Immature natural killer cell (primary cell): ENCODE data around the gene PCBP3. TPM values are rescaled to one million over a fixed set of nuclear protein-coding genes. Genes with fewer than 3 reads are reported as not detected.

Experiments
- DNase-seq, 3 donors: peaks; one replicate each; pipeline ENCODE4 v3.0.0; 2022; ENCODE audit warnings: mixed read lengths in 1 of 3
- H3K27ac Mint-ChIP-seq, 6 donors: one replicate each; pipeline ENCODE4 v1.8.0; 2020; ENCODE audit warnings: mixed read lengths in 6 of 6, mild to moderate bottlenecking in 5 of 6, inconsistent platforms in 4 of 6, moderate library complexity in 3 of 6
- H3K27me3 Mint-ChIP-seq, 3 donors: one replicate each; pipeline ENCODE4 v1.8.0; 2020 to 2021; ENCODE audit warnings: low read depth in 3 of 3, mild to moderate bottlenecking in 3 of 3, mixed read lengths in 3 of 3, moderate library complexity in 3 of 3, inconsistent platforms in 1 of 3
- H3K36me3 Mint-ChIP-seq, 3 donors: one replicate each; pipeline ENCODE4 v1.8.0; 2020; ENCODE audit warnings: mixed read lengths in 3 of 3, inconsistent platforms in 2 of 3, mild to moderate bottlenecking in 2 of 3
- H3K4me1 Mint-ChIP-seq, 2 donors: one replicate each; pipeline ENCODE4 v1.8.0; 2020; ENCODE audit warnings: inconsistent platforms in 2 of 2, mild to moderate bottlenecking in 2 of 2, mixed read lengths in 2 of 2, moderate library complexity in 1 of 2
- H3K4me3 Mint-ChIP-seq, 5 donors: one replicate each; pipeline ENCODE4 v1.8.0; 2020; ENCODE audit warnings: mild to moderate bottlenecking in 5 of 5, mixed read lengths in 5 of 5, inconsistent platforms in 3 of 5, moderate library complexity in 3 of 5
- H3K9me3 Mint-ChIP-seq, 6 donors: one replicate each; pipeline ENCODE4 v1.8.0; 2020; ENCODE audit warnings: mild to moderate bottlenecking in 6 of 6, mixed read lengths in 6 of 6, inconsistent platforms in 4 of 6, moderate library complexity in 3 of 6
- polyA plus RNA-seq, 3 donors: library from polyadenylated mRNA; unstranded; fragments of 300-500 nt; fragmentation: Illumina TruSeq; gene quantifications; one replicate each; pipeline ENCODE4 v1.2.3, GENCODE V29; 2021

Gene PCBP3
- polyA plus RNA-seq, 3 donors from 2014 or later, result 0.27 to 0.71 TPM; not detected in 1

DNA sequence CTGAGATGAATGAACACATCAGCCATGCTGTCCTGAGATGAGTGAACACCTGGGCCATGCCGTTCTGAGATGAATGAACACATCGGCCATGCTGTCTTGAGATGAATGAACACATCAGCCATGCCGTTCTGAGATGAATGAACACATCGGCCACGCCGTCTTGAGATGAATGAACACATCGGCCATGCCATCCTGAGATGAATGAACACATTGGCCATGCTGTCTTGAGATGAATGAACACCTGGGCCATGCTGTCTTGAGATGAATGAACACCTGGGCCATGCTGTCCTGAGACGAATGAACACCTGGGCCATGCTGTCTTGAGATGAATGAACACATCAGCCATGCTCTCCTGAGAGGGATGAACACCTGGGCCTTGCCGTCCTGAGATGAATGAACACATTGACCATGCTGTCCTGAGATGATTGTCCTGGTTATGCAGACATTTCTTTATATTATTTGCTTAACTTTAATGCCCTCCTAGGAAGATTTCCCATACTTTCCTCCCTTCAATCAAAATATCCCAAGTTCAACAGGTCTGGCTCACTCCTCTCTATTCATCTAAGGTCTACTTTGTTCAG lies 289.5 kb downstream of the PCBP3 start:
- Mint-ChIP-seq H3K4me1 (no peaks in the 10 kb centered on the region), H3K27ac (no peak overlapping the region), H3K36me3 (no peaks in the 10 kb centered on the region), H3K4me3 (no peak overlapping the region), H3K27me3 (peaks cover 0 to 6% (median 0%) of the 10 kb centered on the region in 3 donors), H3K9me3 (no peaks in the 10 kb centered on the region)
- no peak for DNase-seq

DNA sequence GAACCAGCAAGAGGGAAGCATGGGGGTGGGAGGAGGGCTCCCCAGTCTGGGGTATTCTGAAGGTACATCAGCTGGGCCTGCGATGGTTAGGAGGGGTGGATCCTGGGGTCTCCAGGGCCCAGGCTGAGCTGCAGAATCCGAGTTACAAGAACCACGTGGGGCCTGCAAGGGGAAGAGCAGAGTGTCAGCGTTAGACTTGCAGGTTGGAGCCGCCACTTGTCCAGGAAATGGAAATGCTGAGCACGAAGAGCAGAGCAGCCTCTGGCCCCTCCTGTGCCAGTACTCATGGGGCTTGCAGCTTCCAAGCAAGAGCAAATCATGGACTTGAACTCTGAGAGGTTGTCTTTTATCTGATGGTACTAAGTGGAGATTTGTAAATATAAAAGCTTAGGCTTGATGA lies 290.6 kb downstream of the PCBP3 start:
- DNase-seq, result no peak
- Mint-ChIP-seq H3K4me1 (no peaks in the 10 kb centered on the region), H3K36me3 (no peaks in the 10 kb centered on the region), H3K4me3 (no peak overlapping the region), H3K9me3 (no peaks in the 10 kb centered on the region), H3K27ac (no peak overlapping the region), H3K27me3 (peaks cover 0 to 6% (median 0%) of the 10 kb centered on the region in 3 donors)

DNA sequence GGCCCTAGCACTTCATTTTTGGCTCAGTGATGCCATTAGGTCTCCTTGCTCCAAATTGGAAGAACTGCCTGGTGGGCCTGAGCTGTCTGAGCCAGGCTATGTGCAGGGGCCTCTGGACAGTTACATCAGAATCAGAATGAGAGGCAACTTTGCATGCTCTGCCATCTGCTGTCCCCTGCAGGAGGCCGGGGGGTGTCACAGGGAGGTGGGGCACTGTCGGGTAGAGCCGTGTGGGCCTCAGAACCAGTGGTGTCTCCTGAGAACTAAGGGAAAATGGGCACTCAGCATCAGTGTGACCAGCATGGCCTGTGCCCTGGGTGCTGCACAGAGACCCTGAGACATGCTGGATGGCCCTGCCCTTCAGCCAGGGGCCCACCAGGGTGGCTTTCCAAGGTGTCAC lies 291.0 kb downstream of the PCBP3 start:
- Mint-ChIP-seq H3K27me3 (peaks cover 0 to 6% (median 0%) of the 10 kb centered on the region in 3 donors), H3K9me3 (no peaks in the 10 kb centered on the region), H3K4me3 (no peak overlapping the region), H3K27ac (no peak overlapping the region), H3K4me1 (no peaks in the 10 kb centered on the region), H3K36me3 (no peaks in the 10 kb centered on the region)
- no peak for DNase-seq

- Mint-ChIP-seq H3K9me3 (no peaks in the 10 kb centered on the region), H3K4me1 (no peaks in the 10 kb centered on the region), H3K27me3 (peaks cover 0 to 6% (median 0%) of the 10 kb centered on the region in 3 donors), H3K36me3 (no peaks in the 10 kb centered on the region), H3K27ac (no peak overlapping the region), H3K4me3 (no peak overlapping the region)
- no peak for DNase-seq
These were observed 292.1 kb downstream of the PCBP3 start for GRCh38 chr21:45935628-45936027.

- Mint-ChIP-seq H3K9me3 (no peaks in the 10 kb centered on the region), H3K27me3 (peaks cover 0 to 5% (median 0%) of the 10 kb centered on the region in 3 donors), H3K36me3 (no peaks in the 10 kb centered on the region), H3K4me1 (no peaks in the 10 kb centered on the region), H3K27ac (no peak overlapping the region), H3K4me3 (no peak overlapping the region)
- no peak for DNase-seq
These were observed 294.4 kb downstream of the PCBP3 start for GRCh38 chr21:45937721-45938452.

DNA sequence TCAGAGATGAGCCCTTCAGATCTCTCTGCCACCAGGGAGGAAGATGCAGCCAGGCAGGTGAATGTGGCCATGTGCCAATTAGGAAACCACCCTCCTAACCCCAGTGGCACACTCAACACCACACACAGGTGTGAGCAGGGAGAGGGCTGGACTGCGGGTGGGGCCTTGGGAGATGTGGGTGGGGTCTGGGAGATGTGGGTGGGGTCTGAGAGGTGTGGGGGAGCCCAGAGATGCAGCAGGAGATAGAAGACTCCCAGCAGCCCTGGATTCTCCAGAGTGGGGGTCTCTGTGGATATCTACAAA lies 294.9 kb downstream of the PCBP3 start:
- H3K27ac Mint-ChIP-seq, result no peak overlapping the region
- no peaks in the 10 kb centered on the region for H3K36me3 Mint-ChIP-seq
- DNase-seq, result no peak
- no peaks in the 10 kb centered on the region for H3K27me3 Mint-ChIP-seq
- no peak overlapping the region for H3K4me3 Mint-ChIP-seq
- no peaks in the 10 kb centered on the region for H3K9me3 Mint-ChIP-seq
- H3K4me1 Mint-ChIP-seq, result no peaks in the 10 kb centered on the region

DNA sequence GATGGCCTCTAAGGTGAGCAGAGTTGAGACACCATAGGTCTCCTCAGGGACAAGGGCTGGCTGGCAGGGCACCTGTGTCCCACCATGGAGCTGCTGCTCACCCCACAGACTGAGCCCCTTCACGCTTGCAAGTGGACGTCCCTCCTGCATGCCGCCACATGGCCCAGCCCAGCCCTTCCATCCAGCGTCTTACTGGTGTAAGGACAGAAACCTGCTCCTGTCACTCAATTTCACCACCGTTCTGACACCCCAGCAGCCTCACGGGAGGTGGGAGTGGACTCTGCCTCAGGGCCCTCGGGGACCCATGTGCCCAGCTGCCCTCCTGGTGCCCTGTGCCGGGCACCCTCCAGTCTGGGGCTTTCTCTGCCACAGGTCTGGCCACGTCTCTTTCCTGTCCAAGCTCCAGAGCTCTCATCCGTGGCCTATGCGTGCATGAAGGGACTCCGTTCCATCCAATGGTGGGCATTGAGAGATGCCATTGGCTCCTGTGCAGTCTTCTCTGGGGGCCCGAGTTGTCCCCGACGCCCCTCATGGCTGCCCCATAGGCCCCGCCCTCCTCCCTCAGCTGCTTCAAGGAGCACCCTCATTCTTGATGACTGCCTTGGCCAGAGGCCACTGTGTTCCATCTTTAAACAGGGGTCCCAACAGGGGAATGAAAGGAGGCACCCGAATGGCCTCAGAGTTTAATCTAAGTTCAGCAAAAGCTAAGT lies 295.4 kb downstream of the PCBP3 start:
- no peaks in the 10 kb centered on the region for H3K27me3 Mint-ChIP-seq
- no peaks in the 10 kb centered on the region for H3K4me1 Mint-ChIP-seq
- H3K9me3 Mint-ChIP-seq, result no peaks in the 10 kb centered on the region
- H3K27ac Mint-ChIP-seq, result no peak overlapping the region
- no peak overlapping the region for H3K4me3 Mint-ChIP-seq
- H3K36me3 Mint-ChIP-seq, result no peaks in the 10 kb centered on the region
- DNase-seq, result no peak

GRCh38 chr21:45939521-45940045 lies 296.1 kb downstream of the PCBP3 start:
- no peaks in the 10 kb centered on the region for H3K36me3 Mint-ChIP-seq
- H3K9me3 Mint-ChIP-seq, result no peaks in the 10 kb centered on the region
- no peak overlapping the region for H3K27ac Mint-ChIP-seq
- no peaks in the 10 kb centered on the region for H3K4me1 Mint-ChIP-seq
- no peak overlapping the region for H3K4me3 Mint-ChIP-seq
- DNase-seq, result no peak
- H3K27me3 Mint-ChIP-seq, result no peaks in the 10 kb centered on the region

DNA sequence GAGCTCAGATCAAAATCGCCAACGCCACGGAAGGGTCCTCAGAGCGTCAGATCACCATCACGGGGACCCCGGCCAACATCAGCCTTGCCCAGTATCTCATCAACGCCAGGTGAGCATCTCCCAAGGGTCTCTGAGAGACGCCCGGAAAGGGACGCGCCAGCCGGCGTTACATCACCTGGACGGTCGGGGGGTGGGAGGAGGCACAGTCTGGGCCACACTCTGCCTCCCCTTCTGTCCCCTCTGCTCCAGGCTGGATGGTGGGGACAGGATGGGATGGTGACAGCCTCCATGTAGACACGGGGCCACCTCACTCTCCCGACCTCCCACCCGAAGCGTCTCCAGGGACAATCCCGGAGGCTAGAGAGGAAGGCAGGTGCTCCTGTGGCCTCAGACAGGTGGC lies 296.6 kb downstream of the PCBP3 start:
- no peak overlapping the region for H3K27ac Mint-ChIP-seq
- H3K27me3 Mint-ChIP-seq, result no peaks in the 10 kb centered on the region
- no peak for DNase-seq
- H3K9me3 Mint-ChIP-seq, result no peaks in the 10 kb centered on the region
- no peak overlapping the region for H3K4me3 Mint-ChIP-seq
- no peaks in the 10 kb centered on the region for H3K4me1 Mint-ChIP-seq
- no peaks in the 10 kb centered on the region for H3K36me3 Mint-ChIP-seq

DNA sequence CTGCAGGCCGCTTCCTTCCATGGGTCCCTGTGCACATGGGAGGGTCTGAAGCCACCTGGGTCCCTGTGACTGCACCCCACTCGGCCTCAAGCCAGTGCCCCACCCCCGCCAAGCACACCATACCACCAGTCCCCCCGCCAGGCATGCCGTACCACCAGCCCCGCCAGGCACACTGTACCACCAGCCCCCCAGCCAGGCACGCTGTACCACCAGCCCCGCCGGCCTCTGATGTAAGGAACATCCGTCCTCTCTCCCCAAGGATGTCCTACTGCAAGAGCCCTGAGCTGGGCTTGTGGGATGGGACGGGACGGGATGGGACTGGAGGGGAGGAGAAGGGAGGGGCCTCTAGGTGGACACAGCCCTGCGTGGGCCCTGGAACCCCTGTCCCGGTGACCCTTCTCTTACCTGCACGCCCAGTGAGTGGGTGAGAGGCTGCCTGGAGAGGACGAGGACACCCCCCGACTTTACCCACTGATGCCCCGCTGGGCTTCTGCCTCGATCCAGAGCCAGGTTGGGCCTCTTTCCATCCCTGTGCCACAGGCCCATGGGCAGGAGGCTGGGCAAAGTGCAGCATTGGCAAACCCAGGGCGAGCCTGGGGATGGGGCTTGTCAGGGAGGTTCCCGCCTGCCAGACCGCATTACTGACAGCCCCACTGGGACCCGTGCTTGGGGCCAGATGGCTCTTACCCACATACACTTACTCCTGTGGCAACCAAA lies 297.3 kb downstream of the PCBP3 start:
- no peak for DNase-seq
- H3K27ac Mint-ChIP-seq, result no peak overlapping the region
- H3K36me3 Mint-ChIP-seq, result no peaks in the 10 kb centered on the region
- no peak overlapping the region for H3K4me3 Mint-ChIP-seq
- no peaks in the 10 kb centered on the region for H3K27me3 Mint-ChIP-seq
- H3K9me3 Mint-ChIP-seq, result no peaks in the 10 kb centered on the region
- H3K4me1 Mint-ChIP-seq, result no peaks in the 10 kb centered on the region

DNA sequence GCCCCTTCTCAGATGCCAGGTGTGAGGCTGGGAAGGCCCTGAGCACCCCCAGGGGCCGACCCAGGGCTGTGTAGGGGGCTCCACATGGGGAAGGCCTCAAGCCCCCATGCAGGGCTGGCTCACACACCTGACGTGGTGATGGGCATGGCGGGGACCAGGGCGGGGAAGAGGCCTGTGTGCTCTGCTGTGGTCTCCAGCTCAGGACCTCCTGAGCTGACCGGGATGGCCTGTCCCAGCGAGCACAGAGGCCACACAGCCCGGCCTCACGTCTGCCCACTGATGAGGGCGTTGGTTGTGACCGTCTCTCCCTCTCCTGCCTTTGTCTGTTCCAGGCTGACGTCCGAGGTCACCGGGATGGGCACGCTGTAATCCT lies 297.8 kb downstream of the PCBP3 start:
- Mint-ChIP-seq H3K9me3 (no peaks in the 10 kb centered on the region), H3K4me3 (no peak overlapping the region), H3K36me3 (no peaks in the 10 kb centered on the region), H3K27me3 (no peaks in the 10 kb centered on the region), H3K4me1 (no peaks in the 10 kb centered on the region), H3K27ac (no peak overlapping the region)
- DNase-seq, result no peak

- H3K9me3 Mint-ChIP-seq, result no peaks in the 10 kb centered on the region
- no peak overlapping the region for H3K27ac Mint-ChIP-seq
- H3K4me3 Mint-ChIP-seq, result no peak overlapping the region
- H3K36me3 Mint-ChIP-seq, result no peaks in the 10 kb centered on the region
- H3K27me3 Mint-ChIP-seq, result no peaks in the 10 kb centered on the region
- DNase-seq, result no peak
- H3K4me1 Mint-ChIP-seq, result no peaks in the 10 kb centered on the region
These were observed 298.4 kb downstream of the PCBP3 start for GRCh38 chr21:45941717-45942546.

DNA sequence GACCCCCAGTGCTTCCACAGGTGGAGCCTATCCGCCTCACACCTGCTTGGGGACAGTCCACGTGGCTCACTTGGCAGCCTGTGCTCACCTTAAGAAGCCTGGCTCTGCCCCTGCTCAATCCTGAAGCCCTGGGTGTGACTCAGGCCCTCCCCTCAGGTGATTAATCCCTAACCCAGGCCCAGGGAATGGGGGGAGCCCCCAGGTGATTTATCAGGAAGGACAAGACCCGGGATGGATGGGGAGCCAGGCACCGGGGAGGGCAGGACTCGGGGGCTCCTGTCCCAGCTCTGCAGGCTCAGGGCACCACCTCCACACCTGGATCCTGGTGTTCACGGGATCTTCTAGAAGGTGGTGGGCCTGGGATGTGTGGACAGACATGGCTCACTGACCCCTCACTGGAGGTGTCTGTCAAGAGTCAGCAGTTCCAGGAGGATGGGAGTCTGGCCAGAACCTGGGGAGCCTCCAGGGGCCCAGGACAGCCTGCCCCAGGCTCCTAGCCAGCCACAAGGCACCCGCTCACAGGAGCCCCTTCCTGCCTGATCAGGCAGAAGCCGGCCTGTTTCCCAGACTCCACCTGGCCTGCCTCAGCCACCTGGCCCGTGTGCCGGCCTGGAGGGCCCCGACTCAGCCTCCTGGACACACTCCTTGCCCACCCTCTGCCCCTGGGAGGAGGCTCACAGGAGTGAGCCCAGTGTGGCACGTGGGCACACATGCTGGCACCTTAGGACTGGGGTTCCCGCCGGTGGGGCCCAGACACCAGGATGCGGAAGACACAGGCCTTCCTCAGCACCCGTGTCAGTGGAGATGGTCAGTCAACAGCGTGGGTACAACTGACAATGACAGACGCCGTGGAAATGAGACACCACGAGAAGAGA lies 299.5 kb downstream of the PCBP3 start:
- no peaks in the 10 kb centered on the region for H3K36me3 Mint-ChIP-seq
- no peak overlapping the region for H3K4me3 Mint-ChIP-seq
- H3K27me3 Mint-ChIP-seq, result no peaks in the 10 kb centered on the region
- H3K9me3 Mint-ChIP-seq, result no peaks in the 10 kb centered on the region
- H3K27ac Mint-ChIP-seq, result peak overlapping the region in 1 of 6 donors; percentile 55
- H3K4me1 Mint-ChIP-seq, result no peaks in the 10 kb centered on the region
- no peak for DNase-seq
